Measurements from ENCODE around the gene BEX2. TPM values are rescaled to one million over a fixed set of nuclear protein-coding genes. Genes with fewer than 3 reads are reported as not detected.
A peak's percentile ranks its signal among the peaks of the same experiment; 100 is the strongest.
"Not testable (repeated sequence)": the region's sequence is repeated elsewhere in the genome, so short reads cannot be mapped to it uniquely, and the experiment has no call there.

BEX2 gene
- total RNA-seq (2014; rRNA removed; shearing (Covaris generic)), result 3.7 and 4.6 TPM in 2 replicates
- polyA plus RNA-seq (2015; cell fraction: cytosol; rRNA removed), result 2.6 and 8.8 TPM in 2 replicates
- polyA plus RNA-seq (2015; cell fraction: nucleus; rRNA removed), result 5.7 and 13.9 TPM in 2 replicates

DNA sequence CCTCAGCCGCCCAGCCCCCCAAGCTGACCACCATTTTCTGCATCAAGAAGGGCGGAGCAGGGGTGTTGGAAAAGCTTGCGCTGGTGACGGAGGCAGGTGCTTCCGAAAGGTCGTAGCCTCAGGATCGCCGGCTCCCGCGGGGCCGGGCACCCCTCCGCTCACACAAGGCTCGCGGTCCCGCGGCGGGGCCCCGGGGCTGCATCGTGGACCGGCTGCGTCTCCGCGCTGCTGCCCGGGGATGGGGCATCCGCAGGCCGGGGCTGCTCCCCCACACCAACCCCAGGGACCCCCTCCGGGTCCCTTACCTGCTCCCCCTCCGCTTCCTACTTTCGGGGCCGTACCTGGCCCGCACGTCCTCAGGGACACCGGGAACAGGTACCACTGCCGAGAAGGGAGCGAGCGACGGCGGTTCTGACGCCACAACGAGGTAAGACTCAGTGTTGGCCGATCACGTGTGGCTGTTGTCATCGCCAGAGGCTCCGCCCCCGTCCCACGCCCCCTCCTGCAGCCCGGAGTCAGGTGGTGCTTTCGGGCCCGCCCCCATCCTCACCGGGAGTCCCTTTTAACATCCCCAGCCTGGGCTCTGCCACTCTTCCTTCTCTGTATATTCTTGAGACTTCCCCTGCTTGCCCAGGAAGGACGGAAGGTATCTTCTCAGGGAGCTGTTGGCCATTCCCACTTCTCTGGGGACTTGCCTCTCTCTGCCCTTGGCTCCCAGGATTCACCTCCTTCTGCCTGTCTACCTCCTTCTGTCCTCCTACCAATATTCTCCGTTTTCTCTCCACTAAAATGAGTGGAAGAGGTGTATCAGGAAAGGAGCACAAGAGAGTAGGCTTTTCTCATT lies at the start of gene BEX2:
TSS of gene BEX2 (minus strand) at position 436 of the 844 bp plus-strand sequence. CDS start 1,014 bp downstream, outside the sequence.
- peak; percentile 35 for DNase-seq (ENCODE audit: low read depth, low spot score)
- in situ Hi-C loops (cut with HindIII; ENCODE audit: low pct_unique_long_range_greater_than_20kb, low sequenced_read_pairs), result no loop called here

DNA sequence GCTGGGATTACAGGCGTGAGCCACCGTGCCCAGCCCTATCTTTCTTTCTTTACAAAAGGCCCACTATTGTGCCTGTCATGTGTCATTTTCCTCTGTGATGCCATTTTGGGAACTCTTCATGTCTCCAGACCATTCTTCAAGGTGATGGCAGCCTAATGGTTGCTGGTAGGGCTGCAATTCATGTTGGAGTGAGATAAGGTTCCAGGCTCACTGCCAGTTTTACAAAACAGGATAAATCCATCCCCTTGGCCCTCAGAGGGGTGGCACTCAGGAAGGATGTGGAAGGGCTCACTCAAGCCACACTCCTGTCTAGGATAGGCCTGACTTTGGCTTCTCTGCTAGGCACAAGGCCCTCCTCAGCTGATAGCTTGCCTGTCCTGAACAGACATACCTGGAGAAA lies 49.3 kb upstream of the BEX2 start:
- DNase-seq (ENCODE audit: low read depth, low spot score), result no peak
- in situ Hi-C loops (cut with HindIII; ENCODE audit: low pct_unique_long_range_greater_than_20kb, low sequenced_read_pairs), result no loop called here

DNA sequence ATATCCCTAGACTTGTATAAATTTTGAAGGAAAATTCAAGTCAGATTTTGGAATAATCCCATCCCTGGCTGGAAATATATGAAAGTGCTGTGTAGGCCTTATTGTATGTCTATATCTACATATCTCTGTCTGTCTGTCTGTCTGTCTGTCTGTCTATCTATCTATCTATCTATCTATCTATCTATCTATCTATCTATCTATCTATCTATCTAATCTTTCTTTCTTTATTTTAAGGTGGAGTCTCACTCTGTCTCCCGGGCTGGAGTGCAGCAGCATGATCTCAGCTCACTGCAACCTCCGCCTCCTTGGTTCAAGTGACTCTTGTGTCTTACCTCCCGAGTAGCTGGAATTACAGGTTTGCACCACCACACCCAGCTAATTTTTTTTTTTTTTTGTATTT lies 48.8 kb upstream of the BEX2 start:
- in situ Hi-C loops (cut with HindIII; ENCODE audit: low pct_unique_long_range_greater_than_20kb, low sequenced_read_pairs); DNase-seq (ENCODE audit: low read depth, low spot score): not testable (repeated sequence)

DNA sequence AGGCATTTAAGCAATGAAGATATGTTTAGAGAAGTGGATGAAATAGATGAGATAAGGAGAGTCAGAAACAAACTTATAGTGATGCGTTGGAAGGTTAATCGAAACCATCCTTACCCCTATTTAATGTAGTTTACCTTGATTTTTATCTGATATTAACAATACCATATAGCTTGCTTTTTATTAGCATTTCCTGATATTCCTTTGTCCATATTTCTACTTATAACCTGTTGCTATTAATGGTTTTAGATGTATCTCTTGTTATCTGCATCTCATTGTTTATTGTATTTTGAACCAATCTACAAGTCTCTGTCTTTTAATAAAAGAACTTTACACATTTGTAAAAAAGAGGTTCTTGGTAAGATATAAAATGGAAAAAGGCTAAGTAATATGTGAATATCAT lies 47.1 kb upstream of the BEX2 start:
- in situ Hi-C loops (cut with HindIII; ENCODE audit: low pct_unique_long_range_greater_than_20kb, low sequenced_read_pairs), result no loop called here
- DNase-seq (ENCODE audit: low read depth, low spot score), result no peak

DNA sequence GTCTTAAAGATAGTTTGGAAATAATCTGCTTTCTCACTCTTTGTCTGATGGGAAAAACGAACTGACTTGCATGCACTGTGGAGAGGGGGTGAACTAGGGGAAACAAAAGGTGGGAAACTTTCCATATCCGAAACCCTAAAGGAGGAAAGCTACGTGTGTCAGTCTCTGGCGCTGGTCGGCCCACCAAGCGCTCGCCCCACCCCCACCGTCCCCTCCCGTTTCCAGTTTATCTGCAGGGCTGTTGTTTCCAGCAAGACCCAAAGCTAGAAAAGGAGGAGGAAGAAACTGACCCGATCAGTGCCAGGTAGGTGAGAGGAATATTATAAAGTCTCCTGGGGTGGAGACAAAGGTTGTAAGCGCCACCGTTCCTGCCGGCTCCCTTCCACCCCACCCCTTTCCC lies 46.1 kb upstream of the BEX2 start:
- in situ Hi-C loops (cut with HindIII; ENCODE audit: low pct_unique_long_range_greater_than_20kb, low sequenced_read_pairs), result no loop called here
- no peak for DNase-seq (ENCODE audit: low read depth, low spot score)

DNA sequence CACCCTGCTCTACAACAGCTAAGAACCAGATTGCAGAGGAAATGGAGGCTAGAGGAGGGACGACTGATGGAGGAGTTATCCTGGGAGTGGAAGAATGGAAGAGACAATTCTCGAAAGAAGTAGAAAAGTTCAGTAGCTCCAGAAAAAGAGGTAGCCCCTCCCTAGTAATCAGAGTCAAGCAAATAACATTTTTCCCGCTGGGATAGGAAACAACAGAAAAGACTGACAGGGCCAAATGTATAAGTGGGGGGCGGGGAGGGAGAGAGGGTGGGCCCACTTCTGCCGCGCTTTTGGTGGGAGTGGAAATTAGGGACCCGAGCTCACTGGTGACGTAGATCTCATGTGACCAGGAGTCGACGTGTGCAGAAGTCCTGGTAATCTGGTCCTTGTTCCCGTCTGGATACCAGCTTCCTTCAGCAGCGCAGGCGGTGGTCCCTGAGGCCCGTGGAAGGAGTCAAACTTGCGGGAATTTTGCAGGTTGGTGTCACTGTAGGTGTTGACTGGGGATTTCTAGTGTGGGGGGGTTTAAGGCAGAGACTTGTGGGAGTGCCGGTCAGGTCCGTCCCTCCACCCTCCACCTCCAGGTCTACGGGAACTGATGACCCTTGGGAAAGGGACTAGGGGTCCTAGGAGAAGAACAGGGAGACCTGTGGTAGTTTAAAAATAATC lies 45.5 kb upstream of the BEX2 start, which contains the start of gene TCEAL9:
TSS of gene TCEAL9 (plus strand) at position 377 of the 669 bp plus-strand sequence. CDS start 1,179 bp downstream, outside the sequence.
- in situ Hi-C loops (cut with HindIII; ENCODE audit: low pct_unique_long_range_greater_than_20kb, low sequenced_read_pairs), result no loop called here
- DNase-seq (ENCODE audit: low read depth, low spot score), result peak; percentile 72

DNA sequence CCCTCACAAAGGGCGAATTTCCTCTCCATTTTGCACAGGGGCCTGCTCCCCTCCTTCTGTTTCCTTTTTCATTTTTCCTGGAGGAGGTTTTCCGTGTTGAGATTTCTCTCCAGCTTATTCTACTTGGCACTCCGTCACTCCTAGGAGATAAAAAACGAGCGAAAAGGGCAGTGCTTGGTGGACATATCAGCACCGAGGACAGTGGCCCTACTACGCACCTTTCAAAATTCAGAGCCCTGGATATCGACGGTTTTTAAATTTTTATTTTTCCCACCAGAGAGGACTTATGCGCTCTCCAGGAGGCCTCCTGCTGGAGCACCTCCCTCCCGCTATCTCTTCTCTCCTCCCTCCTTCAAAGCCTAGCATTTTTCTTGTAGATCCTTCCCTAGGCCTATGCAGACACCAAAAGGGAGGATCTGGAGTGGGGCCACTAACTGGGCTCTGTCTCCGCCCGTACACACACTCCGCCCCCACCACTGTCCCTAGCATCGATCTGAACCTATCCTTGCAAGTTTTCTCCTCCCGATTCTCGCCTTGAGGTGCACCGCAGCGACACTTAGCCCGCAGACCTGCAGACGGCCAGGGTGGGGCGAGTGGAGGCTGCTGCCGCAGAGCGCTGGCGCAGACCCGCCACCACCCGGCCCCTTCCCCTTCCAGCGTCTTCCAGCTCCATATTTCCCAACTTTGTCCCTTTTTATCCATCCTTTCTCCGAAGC lies 37.0 kb upstream of the BEX2 start:
- DNase-seq (ENCODE audit: low read depth, low spot score), result no peak
- in situ Hi-C loops (cut with HindIII; ENCODE audit: low pct_unique_long_range_greater_than_20kb, low sequenced_read_pairs), result no loop called here

DNA sequence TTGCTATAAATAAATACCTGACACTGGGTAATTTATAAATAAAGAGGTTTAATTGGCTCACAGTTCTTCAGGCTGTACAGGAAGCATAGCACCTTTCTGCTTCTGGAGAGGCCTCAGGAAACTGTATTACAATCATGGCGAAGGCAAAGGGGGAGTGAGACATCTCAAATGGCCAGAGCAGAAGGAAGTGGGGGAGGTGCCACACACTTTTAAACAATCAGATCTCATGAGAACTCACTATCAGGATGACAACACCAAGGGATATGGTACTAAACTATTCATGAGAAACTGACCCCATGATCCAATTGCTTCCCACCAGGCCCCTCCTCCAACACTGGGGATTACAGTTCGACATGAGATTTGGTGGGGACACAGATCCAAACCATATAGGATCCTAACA lies 33.8 kb upstream of the BEX2 start:
- in situ Hi-C loops (cut with HindIII; ENCODE audit: low pct_unique_long_range_greater_than_20kb, low sequenced_read_pairs), result no loop called here
- DNase-seq (ENCODE audit: low read depth, low spot score), result peak; percentile 6

DNA sequence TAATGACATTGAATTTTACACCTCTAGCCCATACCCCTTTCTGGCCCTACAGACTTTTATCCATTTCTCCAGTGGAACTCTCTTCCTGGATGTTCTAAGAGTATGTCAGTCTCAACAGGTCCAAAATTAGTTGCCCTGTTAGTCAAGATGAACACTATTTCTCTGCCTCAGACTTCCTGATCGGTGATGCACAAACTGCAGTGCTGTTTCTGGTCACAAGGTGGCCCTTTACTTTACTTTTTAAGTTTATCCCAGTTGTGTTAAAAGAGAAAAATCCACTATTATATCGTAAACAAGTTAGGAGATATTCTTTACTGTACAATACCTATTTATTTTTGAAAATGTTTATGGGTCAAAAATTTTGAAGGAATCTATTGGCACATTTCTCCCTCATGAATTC lies 32.3 kb upstream of the BEX2 start:
- in situ Hi-C loops (cut with HindIII; ENCODE audit: low pct_unique_long_range_greater_than_20kb, low sequenced_read_pairs), result no loop called here
- peak; percentile 47 for DNase-seq (ENCODE audit: low read depth, low spot score)

DNA sequence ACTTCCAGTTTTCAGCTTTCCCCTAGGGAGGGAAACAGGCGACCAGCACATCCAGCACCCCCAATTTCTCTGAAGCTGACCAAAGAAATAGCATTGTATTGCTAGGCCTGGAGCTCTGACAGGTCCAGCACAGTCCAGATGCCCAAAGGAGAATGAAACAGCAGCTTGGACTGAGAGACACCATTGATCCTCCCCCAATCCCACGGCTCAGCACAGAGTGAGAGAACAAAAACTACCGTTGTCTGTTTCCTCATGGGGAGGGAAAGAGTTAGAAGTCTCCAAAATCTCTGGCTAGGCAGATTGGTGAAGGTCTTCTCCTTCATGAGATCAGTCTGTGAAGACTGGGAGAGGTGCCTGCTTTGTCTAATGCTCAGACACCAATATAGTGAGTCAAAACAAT lies 27.9 kb upstream of the BEX2 start:
- DNase-seq (ENCODE audit: low read depth, low spot score), result peak; percentile 31
- in situ Hi-C loops (cut with HindIII; ENCODE audit: low pct_unique_long_range_greater_than_20kb, low sequenced_read_pairs), result no loop called here

DNA sequence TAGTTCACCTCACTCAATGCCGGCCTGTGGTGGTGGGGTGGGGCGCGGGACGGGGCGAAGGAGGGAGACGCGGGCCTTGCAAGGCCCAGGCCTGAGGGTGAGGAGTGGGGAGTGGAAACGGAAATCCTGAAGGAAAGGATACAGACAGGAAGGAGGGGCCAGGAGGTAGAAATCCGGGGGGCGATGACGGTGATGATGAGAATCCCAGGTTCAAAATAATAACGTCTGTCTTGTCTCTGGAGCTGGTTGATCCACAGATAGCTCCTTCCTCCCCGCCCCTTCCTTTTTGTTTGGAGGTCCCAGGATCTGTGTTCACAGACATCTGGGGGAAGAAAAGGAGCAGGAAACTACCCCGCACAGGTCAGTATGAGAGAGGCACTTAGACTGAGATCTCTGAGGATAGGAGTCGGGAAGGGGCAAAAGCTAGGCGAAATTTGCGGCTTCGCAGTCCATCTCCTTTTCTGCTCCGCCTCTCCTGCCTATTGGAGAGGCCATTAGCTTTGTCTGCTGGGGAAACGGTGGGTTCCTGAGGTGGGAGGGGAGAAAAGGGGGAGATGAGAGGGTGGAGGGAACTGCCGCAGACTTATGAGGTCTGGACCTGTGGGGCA lies 20.0 kb upstream of the BEX2 start:
- no peak for DNase-seq (ENCODE audit: low read depth, low spot score)
- in situ Hi-C loops (cut with HindIII; ENCODE audit: low pct_unique_long_range_greater_than_20kb, low sequenced_read_pairs), result no loop called here

DNA sequence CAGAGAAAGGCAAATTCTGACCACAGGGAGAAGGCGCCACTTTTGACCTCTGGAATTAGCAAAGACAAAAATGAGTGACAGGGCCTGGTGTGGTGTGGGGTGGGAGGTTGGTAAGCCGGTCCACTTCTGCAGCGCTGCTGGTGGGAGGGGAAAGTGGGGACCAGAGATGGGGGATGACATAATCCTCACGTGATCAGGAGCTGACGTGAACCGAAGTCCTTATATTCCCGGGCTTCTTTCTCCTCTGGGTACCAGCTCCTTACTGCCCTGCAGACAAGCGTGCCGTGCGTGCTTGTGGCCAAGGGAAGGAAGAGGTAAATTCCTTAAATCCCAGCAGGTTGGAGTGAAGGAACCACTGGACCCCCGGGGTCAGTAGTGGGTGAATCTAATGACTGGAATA lies 19.2 kb upstream of the BEX2 start, which contains the start of gene TCEAL7:
TSS of gene TCEAL7 (plus strand) at position 249 of the 400 bp plus-strand sequence. CDS start 1,165 bp downstream, outside the sequence.
- no peak for DNase-seq (ENCODE audit: low read depth, low spot score)

DNA sequence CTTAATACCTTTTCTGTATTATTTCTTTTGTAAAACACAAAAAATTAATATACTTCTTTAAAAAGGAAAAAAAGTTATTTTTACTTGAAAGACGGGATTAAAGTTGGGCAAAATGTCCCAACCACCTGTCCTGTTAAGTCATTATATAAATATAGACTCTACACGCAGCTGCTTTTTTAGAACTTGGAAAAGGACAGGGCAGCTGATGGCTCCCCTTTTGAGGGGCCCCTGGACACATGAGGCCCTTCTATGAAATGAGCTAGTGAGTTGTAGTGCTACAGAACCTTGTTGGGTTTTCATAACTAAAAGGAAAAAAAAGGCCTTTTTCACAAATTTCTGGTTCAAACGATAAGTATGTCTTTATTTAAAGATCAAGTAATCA lies 600 bp upstream of the BEX2 start:
- no peak for DNase-seq (ENCODE audit: low read depth, low spot score)
- in situ Hi-C loops (cut with HindIII; ENCODE audit: low pct_unique_long_range_greater_than_20kb, low sequenced_read_pairs), result no loop called here

More for the DNA sequence above, 19.2 kb upstream of the BEX2 start, which contains the start of gene TCEAL7:
- in situ Hi-C loops (cut with HindIII; ENCODE audit: low pct_unique_long_range_greater_than_20kb, low sequenced_read_pairs), result no loop called here

DNA sequence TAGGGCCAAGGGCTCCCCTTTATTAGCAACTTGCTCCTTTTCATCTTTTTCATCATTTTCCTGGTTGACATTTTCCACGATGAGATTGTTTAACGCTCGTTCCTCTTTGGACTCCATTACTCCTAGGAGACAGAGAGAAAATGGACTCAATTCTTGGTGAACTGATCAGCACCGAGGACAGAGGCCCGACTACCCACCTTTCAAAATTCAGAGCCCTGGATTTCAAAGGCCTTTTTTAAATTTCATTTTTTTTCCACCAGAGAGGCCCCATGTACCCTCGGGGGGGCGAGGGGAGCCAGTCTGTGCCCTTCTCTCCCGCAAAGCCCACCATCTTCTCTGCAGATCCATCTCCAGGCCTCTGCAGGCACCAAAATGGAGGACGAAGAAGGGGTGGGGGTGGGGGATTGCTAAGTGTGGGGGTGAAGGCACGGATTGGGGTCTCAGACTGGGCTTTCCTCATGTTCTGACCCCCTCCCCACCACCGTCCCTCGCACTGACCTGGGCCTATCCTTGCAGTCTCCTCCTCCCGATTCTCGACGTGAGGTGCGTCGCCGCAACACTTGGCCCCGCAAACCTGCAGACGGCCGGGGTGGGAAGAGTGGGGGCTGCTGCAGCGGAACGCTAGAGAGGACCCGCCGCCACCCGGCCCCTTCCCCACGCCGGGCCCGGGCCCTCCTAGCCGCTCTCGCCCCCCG lies 783 bp downstream of the BEX2 start:
- in situ Hi-C loops (cut with HindIII; ENCODE audit: low pct_unique_long_range_greater_than_20kb, low sequenced_read_pairs), result no loop called here
- no peak for DNase-seq (ENCODE audit: low read depth, low spot score)

DNA sequence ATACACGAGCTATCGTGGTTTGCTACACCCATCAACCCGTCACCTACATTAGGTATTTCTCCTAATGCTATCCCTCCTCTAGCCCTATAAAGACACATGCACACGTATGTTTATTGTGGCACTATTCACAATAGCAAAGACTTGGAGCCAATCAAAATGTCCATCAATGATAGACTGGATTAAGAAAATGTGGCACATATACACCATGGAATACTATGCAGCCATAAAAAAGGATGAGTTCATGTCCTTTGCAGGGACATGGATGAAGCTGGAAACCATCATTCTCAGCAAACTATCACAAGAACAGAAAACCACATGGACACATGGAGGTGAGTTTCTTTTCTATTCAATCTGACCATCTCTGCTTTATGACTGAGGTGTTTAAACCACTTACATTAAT lies 5.1 kb downstream of the BEX2 start:
- in situ Hi-C loops (cut with HindIII; ENCODE audit: low pct_unique_long_range_greater_than_20kb, low sequenced_read_pairs); DNase-seq (ENCODE audit: low read depth, low spot score): not testable (repeated sequence)

DNA sequence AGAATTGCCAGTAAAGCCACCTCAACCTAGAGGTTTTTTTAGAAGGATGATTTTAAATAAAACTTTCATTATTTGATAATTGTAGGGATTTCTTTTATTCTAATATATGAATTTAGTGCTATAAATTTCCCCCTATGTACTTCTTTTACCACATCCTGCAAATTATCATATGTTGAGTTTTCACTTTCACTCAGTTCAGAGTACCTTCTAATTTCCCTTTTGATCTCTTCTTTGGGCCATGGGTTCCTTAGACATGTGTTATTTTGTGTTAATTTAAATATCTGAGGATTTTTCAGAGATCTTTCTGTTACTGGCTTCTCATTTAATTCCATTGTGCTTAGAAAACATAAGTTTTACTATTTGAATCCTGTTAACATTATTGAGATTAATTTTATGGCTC lies 6.1 kb downstream of the BEX2 start:
- no peak for DNase-seq (ENCODE audit: low read depth, low spot score)
- in situ Hi-C loops (cut with HindIII; ENCODE audit: low pct_unique_long_range_greater_than_20kb, low sequenced_read_pairs), result no loop called here

DNA sequence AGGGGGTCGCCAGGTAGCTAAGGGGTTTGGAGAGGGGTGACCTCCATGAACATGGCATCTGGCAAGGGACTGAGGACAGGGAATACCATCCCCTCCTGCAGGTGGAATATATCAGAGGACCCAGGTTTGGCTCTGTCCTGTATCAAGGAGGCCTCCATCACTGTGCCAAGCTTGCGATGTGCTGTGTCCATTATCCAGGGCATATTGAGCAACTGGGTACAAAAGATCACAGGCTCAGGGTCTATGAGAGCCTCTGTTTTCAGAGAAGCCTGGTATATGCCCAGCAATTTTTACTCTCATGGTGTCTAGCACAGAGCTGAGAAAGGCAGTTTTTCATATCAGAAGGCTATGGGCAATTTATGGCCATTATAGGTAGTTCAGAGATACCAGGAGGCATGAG lies 17.7 kb downstream of the BEX2 start:
- no peak for DNase-seq (ENCODE audit: low read depth, low spot score)
- in situ Hi-C loops (cut with HindIII; ENCODE audit: low pct_unique_long_range_greater_than_20kb, low sequenced_read_pairs), result no loop called here
